ENCODE measurements around the gene SLITRK3. TPM values are rescaled to one million over a fixed set of nuclear protein-coding genes. Genes with fewer than 3 reads are reported as not detected.
"Not testable (repeated sequence)": the region's sequence is repeated elsewhere in the genome, so short reads cannot be mapped to it uniquely, and the experiment has no call there.

The SLITRK3 gene
- total RNA-seq, 1 experiment from 2014 or later, result 0.48 TPM

- H3K9me3 ChIP-seq (ENCODE audit: control insufficient read depth, low read depth, low read length), result no peaks in the 10 kb centered on the region
- no peak overlapping the region for H4K8ac ChIP-seq (replicated peaks; ENCODE audit: insufficient read length, low read depth, low read length)
- no peak overlapping the region for H2AK5ac ChIP-seq (ENCODE audit: insufficient read length, low read length)
- WGBS (ENCODE audit: extremely low coverage, insufficient read length, low lambda C conversion rate), result no CpG with 5 or more reads among the region's 1 CpG
- H3K79me1 ChIP-seq (ENCODE audit: insufficient read depth, low read depth, low read length, poor library complexity, severe bottlenecking), result no peaks in the 10 kb centered on the region
- no peak overlapping the region for H3K14ac ChIP-seq (ENCODE audit: insufficient read depth, low read length)
- no peak overlapping the region for H4K5ac ChIP-seq (ENCODE audit: insufficient read length, low read depth, low read length)
- H2BK120ac ChIP-seq (ENCODE audit: low read depth, low read length, poor library complexity, severe bottlenecking), result no peak overlapping the region
- no peaks in the 10 kb centered on the region for H3K79me2 ChIP-seq (ENCODE audit: insufficient read depth, low read length)
- Mint-ChIP-seq H3K27me3 (ENCODE audit: low read depth) (no peaks in the 10 kb centered on the region; the same call in 1 of the 2 replicates), H3K9me3 (no peaks in the 10 kb centered on the region), H3K4me1 (no peaks in the 10 kb centered on the region), H3K36me3 (ENCODE audit: insufficient read depth in 1 of 3, low read depth in 3 of 3) (no peaks in the 10 kb centered on the region), H3K27ac (no peak overlapping the region), H3K4me3 (no peak overlapping the region)
- no peak overlapping the region for H3K4me2 ChIP-seq (ENCODE audit: insufficient read depth, insufficient read length, low read length)
- H3K18ac ChIP-seq (ENCODE audit: insufficient read length, low read depth, low read length), result no peak overlapping the region
- H3K27ac ChIP-seq (ENCODE audit: insufficient read length, low read depth, low read length), result no peak overlapping the region
- H3K23ac ChIP-seq (ENCODE audit: insufficient read length, low read depth, low read length), result no peak overlapping the region
- H3K56ac ChIP-seq (ENCODE audit: insufficient read length, low read depth, low read length), result no peak overlapping the region
- TF ChIP-seq, protein P1, sequence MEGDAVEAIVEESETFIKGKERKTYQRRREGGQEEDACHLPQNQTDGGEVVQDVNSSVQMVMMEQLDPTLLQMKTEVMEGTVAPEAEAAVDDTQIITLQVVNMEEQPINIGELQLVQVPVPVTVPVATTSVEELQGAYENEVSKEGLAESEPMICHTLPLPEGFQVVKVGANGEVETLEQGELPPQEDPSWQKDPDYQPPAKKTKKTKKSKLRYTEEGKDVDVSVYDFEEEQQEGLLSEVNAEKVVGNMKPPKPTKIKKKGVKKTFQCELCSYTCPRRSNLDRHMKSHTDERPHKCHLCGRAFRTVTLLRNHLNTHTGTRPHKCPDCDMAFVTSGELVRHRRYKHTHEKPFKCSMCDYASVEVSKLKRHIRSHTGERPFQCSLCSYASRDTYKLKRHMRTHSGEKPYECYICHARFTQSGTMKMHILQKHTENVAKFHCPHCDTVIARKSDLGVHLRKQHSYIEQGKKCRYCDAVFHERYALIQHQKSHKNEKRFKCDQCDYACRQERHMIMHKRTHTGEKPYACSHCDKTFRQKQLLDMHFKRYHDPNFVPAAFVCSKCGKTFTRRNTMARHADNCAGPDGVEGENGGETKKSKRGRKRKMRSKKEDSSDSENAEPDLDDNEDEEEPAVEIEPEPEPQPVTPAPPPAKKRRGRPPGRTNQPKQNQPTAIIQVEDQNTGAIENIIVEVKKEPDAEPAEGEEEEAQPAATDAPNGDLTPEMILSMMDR (conservative IDR thresholded peaks at IDR 0.05), result no peak
- H4K20me1 ChIP-seq (ENCODE audit: control insufficient read depth, insufficient read depth, insufficient read length), result no peaks in the 10 kb centered on the region
- H3K23me2 ChIP-seq (ENCODE audit: insufficient read length, low read depth, low read length, poor library complexity, severe bottlenecking), result no peaks in the 10 kb centered on the region
- no peak overlapping the region for H3T11ph ChIP-seq (ENCODE audit: low read length)
- H4K91ac ChIP-seq (ENCODE audit: insufficient read length, low read depth, low read length), result no peak overlapping the region
- H3K27me3 ChIP-seq (ENCODE audit: insufficient read depth, low read length), result no peaks in the 10 kb centered on the region
- no peak overlapping the region for H2BK5ac ChIP-seq (ENCODE audit: insufficient read length, low read length)
- H3K4me1 ChIP-seq (ENCODE audit: insufficient read depth, low read length), result no peaks in the 10 kb centered on the region
- no peak overlapping the region for H2AFZ ChIP-seq (ENCODE audit: low read length)
- no peak overlapping the region for H2BK20ac ChIP-seq (ENCODE audit: low read depth, low read length, poor library complexity, severe bottlenecking)
- no peak overlapping the region for H2BK15ac ChIP-seq (ENCODE audit: low read depth, low read length)
- DNase-seq, result no peak
- no peak overlapping the region for H3K4ac ChIP-seq (ENCODE audit: low read depth, low read length)
- H2BK12ac ChIP-seq (ENCODE audit: insufficient read length, low read depth, low read length), result no peak overlapping the region
- H3K9ac ChIP-seq (ENCODE audit: extremely low read depth, insufficient read length, low read length), result no peak overlapping the region
These were observed 51.9 kb downstream of the SLITRK3 start for GRCh38 chr3:165144271-165144670.

GRCh38 chr3:165139918-165140317, 56.3 kb downstream of the SLITRK3 start:
- not testable (repeated sequence) for H3K79me2 ChIP-seq (ENCODE audit: insufficient read depth, low read length); H2BK120ac ChIP-seq (ENCODE audit: low read depth, low read length, poor library complexity, severe bottlenecking); H3K27me3 Mint-ChIP-seq (ENCODE audit: low read depth); H3K4ac ChIP-seq (ENCODE audit: low read depth, low read length); H3K27ac Mint-ChIP-seq; H4K5ac ChIP-seq (ENCODE audit: insufficient read length, low read depth, low read length); H3K4me1 Mint-ChIP-seq; H3K36me3 Mint-ChIP-seq (ENCODE audit: insufficient read depth in 1 of 3, low read depth in 3 of 3); H2AK5ac ChIP-seq (ENCODE audit: insufficient read length, low read length); H3K56ac ChIP-seq (ENCODE audit: insufficient read length, low read depth, low read length); H2AFZ ChIP-seq (ENCODE audit: low read length); H3K9me3 Mint-ChIP-seq; H2BK20ac ChIP-seq (ENCODE audit: low read depth, low read length, poor library complexity, severe bottlenecking); H3K9me3 ChIP-seq (ENCODE audit: control insufficient read depth, low read depth, low read length); H3K9ac ChIP-seq (ENCODE audit: extremely low read depth, insufficient read length, low read length); H3K4me2 ChIP-seq (ENCODE audit: insufficient read depth, insufficient read length, low read length); H3K4me3 Mint-ChIP-seq; H3K14ac ChIP-seq (ENCODE audit: insufficient read depth, low read length); H3K23ac ChIP-seq (ENCODE audit: insufficient read length, low read depth, low read length); H3K18ac ChIP-seq (ENCODE audit: insufficient read length, low read depth, low read length); H4K8ac ChIP-seq (replicated peaks; ENCODE audit: insufficient read length, low read depth, low read length); DNase-seq; H4K91ac ChIP-seq (ENCODE audit: insufficient read length, low read depth, low read length); H2BK15ac ChIP-seq (ENCODE audit: low read depth, low read length); H4K20me1 ChIP-seq (ENCODE audit: control insufficient read depth, insufficient read depth, insufficient read length); H2BK12ac ChIP-seq (ENCODE audit: insufficient read length, low read depth, low read length); H3K23me2 ChIP-seq (ENCODE audit: insufficient read length, low read depth, low read length, poor library complexity, severe bottlenecking); H3T11ph ChIP-seq (ENCODE audit: low read length); H3K27me3 ChIP-seq (ENCODE audit: insufficient read depth, low read length); H3K79me1 ChIP-seq (ENCODE audit: insufficient read depth, low read depth, low read length, poor library complexity, severe bottlenecking); H3K4me1 ChIP-seq (ENCODE audit: insufficient read depth, low read length); H2BK5ac ChIP-seq (ENCODE audit: insufficient read length, low read length); H3K27ac ChIP-seq (ENCODE audit: insufficient read length, low read depth, low read length)
- no CpG with 5 or more reads among the region's 7 CpGs for WGBS (ENCODE audit: extremely low coverage, insufficient read length, low lambda C conversion rate)

Data from H9 (cell line).